HS-5 (cell line): ENCODE data around the gene VPS4A.
"Not testable (repeated sequence)": the region's sequence is repeated elsewhere in the genome, so short reads cannot be mapped to it uniquely, and the experiment has no call there.

Experiments used
- DNase-seq: peaks from one replicate; pipeline ENCODE4 v3.0.0-alpha.2; 2012; ENCODE audit warnings: low read depth

Gene VPS4A

DNA sequence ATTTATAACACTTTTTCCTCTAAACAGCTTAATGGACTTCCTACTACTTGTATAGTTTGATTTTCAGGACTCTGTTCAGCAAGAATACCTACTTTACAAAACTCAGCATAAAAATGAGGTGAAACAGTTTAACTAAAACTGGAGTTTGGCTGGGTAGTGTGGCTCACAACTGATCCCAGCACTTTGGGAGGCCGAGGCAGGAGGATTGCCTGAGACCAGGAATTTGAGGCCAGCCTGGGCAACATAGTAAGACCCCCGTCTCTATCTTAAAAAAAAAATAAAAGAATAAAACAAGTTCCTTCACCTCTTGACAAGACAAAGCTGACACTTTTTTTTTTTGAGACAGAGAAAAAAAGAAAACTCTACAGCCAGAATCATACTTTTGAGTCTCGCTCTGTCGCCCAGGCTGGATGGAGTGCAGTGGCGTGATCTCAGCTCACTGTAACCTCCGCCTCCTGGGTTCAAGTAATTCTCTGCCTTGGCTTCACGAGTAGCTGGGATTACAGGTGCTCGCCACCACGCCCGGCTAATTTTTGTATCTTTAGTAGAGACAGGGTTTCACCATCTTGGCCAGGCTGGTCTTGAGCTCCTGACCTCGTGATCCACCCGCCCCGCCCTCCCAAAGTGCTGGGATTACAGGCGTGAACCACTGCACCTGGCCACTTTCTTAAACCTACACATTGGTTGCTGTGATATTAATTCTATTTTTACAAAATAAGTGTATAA, 16.6 kb downstream of the VPS4A start:
- no peak for DNase-seq

DNA sequence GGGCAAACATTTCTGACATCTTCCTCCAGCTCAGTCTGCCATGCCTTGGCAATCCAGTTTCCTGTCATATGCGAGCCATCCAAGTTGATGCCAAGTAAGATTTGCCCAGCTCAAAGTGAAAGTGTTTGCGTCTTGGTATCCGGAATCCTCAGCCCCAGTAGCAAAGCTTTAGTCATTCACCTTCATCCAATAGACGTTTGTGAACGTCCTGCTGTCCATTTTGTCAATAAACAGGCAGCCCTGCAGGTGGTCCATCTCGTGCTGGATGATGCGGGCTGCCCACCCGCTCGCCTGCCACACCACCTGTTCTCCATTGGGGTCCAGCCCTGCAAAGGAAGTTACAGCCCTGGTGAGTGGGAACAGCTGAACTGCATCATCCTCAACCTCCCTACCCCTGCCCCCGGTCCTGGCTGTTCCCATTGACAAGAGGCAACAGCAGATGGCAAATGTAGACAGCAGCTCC, 17.7 kb downstream of the VPS4A start:
- DNase-seq = no peak

DNA sequence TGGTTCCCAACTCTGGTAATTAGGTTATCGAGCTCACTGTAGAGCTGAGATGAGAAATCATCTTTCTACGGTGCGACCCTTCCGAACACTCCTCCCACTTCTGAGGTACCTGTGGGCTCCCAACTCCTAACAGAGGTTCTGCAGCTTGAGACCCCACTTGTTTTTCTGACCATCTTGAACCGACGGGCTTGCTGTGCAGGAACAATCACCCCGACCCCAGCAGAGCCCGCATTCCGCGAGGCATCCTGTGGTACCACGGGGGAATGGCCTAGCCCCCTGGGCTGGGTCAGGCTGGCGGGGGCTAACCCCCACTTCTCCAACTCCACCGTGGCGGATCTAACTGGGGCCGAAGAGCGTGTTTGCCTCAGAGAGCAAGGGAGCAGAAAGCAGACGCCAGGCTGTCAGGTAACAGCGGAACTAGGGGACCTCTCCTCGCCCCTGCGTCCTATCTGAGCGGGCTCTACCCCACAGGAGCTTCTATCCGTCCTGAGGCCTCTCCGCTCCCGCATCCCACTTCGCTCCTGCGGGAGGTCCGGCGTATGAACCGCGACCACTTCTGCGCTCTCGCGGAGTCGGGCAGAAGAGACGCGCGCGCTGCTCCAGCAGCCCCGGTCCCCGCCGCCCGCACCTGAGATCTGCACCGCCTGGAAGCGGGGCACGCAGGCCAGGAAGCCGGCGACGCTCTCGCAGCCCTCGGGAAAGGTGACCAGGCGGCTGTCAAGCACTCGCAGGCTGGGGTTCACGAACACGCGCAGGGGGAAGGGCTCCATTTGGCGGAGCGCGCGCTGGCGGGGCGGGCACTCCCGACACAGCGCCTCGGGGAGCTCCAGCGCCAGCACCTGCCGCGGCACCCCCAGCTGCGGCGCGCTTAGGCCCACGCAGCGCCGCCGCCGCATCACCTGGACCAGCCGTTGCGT, 18.5 kb downstream of the VPS4A start:
- DNase-seq = no peak

DNA sequence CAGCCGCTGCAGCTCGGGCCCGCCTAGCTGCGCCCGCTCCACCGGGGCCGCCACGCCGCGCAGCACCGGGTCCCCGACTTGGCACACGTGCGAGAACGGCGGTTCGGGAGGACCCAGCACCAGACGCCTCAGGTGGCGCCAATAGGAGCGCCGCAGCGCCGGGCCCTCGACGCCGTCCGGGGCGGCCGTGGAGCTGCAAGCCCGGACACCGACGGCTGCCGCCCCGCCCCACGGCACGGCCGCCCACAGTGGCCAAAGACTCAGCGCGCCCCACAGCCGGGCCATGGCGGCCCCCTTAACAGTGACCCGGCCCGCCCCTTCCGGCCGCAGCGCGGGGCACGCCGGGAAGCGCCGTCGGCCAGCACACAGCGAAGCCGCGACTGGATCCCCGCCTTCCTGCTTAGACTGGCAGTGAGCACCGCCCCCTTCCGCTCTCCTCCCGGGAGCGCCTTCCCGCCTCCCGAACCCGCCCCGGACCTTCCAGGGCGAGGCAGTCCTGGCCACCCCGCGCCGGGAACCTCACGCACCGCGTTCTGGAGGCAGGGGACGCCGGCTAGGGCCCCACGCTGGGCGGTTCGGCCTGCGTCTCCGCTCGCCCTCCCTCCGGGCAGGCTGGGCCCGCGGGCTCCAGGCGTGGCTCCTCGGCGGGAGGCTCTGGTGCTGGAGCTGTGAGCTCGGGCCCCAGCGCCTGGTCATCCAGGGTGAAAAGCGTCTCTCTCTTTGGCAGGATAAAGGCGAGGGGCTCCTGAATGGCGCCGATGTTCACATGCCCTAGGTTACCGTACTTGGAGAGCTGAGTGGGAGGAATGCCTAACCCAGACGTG, 19.3 kb downstream of the VPS4A start, which contains the start of gene PDF:
TSS of gene PDF (minus strand) at position 303 of the 824 bp plus-strand sequence. CDS start at position 285, 18 bp downstream.
- peak; percentile 63 for DNase-seq

DNA sequence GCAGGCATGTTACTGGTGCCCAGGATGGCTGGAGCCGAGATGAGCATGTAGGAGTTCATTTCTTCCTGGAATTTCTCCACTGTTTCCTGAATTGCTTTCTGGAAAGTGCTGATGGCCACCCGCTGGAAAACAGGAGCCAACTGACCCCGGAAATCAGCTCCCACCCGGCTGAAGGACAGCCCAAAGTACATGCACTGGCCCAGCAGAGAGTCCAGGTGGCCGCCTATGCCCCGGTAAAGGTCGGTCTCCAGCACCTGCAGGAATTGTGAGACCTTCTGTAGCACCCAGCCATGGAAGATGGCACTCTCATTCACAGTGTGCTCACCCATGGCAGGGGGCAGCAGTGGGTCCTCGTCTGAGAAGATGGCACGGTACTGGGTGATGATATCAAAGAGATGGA, 23.5 kb downstream of the VPS4A start:
- no peak for DNase-seq

DNA sequence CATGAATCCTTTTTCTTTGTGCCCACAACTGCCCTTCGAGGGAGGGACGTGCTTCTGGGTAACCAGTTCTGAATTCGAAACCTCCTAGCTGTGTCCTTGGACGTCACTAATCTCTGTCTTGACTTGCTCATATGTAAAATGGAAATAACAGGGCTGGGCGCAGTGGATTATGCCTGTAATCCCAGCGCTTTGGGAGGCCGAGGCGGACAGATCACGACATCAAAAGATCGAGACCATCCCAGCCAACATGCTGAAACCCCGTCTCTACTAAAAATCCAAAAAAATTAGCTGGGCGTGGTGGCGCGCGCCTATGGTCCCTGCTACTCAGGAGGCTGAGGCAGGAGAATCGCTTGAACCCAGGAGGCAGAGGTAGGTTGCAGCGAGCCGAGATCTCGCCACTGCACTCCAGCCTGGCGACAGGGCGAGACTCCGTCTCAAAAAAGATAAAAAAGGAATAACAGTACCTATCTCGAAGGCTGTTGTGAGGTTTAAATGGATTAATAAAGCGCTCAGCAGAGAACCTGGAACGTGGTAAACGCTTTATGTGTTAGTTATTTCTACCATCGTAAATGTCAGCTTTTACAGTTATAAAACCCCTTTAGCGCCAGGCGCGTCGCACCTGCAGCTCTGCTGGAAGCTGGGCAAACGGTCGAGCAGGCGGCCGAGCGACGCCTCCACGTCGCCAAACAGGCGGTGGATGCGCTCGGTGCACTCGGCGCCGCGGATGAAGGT, 27.6 kb downstream of the VPS4A start:
- DNase-seq = no peak

DNA sequence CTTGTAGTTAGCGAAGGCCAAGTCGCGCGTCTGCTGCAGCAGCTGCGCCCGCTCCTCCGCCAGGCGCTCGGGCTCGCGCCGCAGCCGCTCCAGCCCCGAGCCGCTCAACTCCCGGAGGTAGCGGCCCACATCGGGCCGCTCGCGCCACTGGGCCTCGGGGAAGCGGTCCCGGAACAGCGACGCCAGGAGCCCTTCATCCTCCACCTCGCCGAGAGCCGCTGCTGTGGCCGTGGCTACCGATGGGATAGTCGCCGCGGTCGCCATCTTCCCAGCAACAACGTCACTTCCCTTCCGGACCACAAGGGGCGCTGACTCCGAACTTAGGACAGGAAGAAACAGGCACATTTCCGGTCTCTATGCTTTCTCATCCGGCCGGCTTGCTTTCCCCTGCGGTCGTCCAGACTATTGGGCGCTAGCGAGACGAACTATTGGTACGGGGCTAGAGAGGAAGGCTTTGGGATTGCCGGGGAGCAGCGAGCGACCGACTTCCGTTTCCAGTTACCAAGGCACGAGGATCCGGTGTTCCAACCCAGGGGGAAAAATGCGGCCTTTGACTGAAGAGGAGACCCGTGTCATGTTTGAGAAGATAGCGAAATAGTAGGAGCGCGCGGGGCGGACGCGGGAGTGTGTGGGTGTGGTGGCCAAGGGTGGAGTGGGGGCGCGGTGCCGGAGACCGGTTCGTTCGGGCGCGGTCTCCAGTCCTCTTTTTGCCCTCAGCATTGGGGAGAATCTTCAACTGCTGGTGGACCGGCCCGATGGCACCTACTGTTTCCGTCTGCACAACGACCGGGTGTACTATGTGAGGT, 28.3 kb downstream of the VPS4A start, which contains the start of the genes COG8 and NIP7:
TSS of gene COG8 (minus strand) at position 276 of the 806 bp plus-strand sequence. CDS start at position 264, 12 bp downstream.
TSS of gene NIP7 (plus strand) at position 484 of the 806 bp plus-strand sequence. CDS start at position 542, 58 bp downstream.
- DNase-seq = peak; percentile 94

DNA sequence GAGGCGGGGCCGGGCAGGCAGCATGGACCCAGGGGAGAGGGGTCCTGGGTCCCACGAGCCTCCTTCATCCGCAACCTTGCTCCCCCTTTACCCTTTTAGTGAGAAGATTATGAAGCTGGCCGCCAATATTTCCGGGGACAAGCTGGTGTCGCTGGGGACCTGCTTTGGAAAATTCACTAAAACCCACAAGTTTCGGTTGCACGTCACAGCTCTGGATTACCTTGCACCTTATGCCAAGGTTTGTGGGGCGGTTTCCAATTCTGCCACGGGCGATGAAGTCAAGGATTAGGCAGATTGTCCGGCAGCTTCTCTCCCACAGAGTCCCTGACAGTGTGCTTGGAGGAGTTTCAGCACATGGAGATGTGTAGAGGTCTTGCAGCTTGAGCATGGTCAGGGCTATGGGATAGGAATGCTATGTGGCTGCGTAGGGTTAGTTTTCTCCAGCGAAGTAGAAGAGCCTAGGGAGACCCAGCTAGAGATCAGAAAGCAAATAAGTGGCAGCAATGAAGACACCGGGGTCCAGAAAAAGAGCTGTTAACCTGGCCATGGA, 29.0 kb downstream of the VPS4A start:
- no peak for DNase-seq

DNA sequence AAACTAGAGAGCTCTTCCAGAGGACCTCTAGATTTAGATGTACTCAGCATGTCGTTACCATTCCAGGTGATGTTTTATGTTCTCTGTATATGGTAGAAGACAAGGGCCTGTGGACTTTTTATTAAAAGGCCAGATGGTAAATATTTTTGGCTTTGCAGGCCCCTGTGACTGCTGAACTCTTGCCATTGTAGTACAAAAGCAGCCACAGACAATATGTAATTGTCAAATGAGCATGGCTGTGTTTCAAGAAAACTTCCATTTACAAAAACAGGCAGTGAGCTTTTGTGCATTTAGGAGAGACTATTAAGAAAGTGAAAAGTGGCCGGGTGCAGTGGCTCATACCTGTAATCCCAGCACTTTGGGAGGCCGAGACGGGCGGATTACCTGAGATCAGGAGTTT, 33.0 kb downstream of the VPS4A start:
- DNase-seq = no peak

DNA sequence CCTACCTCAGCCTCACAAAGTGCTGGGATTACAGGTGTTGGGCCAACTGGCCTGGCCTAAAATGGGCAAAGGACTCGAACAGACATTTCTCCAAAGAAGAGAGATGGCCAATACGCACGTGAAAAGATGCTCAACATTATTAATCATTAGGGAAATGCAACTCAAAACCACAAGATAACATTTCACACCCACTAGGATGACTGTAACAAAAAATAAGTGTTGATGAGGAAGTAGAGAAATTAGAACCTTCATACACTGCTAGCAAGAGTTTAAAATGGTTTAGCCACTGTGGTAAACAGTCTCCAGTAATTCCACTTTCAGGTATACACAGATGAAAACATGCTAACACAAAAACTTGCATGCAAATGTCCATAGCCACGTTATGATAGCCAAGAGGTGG, 34.8 kb downstream of the VPS4A start:
- DNase-seq = no peak

DNA sequence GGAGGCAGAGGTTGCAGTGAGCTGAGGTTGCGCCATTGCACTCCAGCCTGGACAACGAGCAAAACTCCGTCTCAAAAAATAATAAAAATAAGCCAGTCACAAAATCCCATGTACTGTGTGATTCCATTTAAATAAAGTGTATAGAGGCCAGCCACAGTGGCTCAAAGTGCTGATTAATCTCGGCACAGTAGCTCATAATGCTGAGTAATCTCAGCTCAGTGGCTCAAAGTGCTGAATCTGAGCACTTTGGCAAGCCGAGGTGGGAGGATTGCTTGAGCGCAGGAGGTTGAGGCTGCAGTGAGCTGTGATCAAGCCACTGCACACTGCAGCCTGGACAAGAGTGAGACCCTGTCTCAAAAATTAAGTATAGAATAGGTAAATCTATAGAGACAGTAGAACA, 35.5 kb downstream of the VPS4A start:
- DNase-seq = no peak

DNA sequence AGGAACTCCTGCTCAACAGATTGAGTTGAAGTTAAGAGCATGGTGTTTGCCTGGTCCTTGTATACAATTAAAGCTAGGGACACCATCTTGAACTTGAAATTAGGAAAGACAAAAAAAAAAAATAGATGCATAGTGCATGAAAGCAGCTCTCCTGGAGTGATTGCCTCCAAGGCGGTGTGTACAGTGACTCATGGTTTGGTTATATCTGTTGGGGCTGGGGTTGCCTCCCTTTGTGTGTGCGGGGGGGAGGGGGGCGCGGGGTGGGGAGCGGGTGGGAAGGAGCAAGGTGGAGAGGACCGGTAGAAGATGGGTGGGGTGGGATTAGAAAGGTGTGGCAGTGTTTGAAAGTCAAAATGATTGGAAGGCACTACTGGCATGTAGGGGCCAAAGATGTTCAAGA, 37.1 kb downstream of the VPS4A start:
- DNase-seq = no peak

DNA sequence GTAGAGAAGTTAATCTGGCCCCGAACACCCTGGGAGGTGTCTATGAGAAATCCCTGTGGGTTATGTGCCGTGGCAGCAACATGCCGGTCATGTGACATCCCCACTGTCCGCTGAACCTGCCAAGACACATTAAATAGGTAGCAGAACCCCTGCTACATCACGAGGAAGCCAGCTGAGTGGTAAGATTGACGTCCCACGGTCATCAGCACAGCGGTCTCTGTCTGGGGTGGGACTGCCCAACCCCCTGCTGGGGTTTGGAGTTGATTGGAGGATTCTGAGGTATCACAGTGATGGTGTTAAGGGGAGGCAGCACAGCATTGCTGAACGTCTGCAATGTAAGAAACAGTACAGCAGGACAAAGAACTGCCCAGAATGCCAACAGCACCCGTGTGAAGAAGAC, 38.4 kb downstream of the VPS4A start:
- DNase-seq = no peak

DNA sequence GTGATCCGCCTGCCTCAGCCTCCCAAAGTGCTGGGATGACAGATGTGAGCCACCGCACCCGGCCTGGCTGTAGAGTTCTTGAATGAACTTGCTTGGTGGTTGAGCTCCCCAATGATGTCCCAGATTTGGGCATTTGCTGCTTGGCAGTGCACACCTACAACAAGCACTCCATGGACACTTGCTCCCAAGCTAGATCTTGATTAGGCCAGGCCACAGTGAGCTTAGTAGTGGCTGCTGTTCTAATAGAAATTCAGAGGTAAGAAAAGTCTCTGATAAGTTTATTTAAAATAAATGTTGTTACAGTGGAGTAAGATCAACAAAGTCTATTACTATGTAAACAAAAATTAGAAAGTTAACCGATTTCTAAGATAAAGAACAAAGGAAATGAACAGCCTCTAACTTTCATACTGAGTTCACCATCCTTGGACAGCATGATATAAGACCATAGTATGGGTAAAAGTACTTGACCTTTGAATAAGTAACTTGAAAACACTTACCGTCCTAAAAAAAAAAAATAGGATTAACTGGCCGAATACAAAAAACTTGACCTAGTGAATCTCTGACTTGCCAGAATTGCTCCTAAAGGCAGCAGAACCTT, 39.5 kb downstream of the VPS4A start:
- no peak for DNase-seq

DNA sequence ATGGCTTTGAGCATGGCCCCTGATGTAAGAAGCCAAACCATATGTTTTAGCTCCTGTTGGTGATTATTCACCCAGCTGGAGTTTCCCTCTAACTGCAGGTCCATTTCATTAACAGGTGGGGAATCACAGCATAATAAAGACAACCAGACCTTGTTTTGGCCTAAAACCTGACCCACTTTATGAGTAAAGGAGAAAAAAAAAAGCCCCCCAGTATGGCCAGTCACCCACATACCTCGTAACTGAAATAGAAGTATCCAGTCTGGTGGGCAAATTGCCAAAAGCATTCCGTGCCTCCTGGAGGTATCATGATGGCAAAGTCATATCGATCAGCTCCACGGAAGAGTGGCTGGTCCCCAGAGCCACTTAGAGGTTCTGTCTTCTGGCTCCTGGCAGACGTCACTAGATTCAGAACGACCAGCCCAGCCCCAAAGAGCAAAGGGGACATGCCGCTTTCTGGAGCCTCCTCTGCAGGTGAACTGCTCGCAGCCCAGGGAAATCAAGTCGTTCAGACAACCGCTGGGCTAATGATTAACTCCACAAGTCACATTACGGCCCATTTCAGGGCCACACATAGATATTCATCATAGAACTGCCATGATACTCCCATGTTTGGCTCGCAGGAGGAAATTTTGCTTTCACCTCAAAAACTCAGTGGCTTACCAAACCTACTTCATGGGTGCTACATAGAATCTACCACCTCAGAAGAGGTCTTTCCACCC, 40.3 kb downstream of the VPS4A start, which contains the start of gene TMED6:
TSS of gene TMED6 (minus strand) at position 478 of the 719 bp plus-strand sequence. CDS start at position 445, 33 bp downstream.
- no peak for DNase-seq

DNA sequence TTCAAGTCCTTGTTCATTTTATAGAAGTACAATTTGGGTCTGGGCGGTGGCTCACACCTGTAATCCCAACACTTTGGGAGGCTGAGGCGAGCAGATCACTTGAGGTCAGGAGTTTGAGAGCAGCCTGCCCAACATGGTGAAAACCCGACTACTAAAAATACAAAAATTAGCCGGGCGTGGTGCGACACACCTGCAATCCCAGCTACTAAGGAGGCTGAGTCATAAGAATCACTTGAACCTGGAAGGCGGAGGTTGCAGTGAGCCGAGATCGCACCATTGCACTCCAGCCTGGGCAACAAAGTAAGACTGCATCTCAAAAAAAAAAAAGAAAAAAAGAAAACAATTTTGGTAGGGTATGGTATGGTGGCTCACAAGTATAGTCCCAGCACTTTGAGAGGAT, 48.9 kb downstream of the VPS4A start:
- DNase-seq = not testable (repeated sequence)

DNA sequence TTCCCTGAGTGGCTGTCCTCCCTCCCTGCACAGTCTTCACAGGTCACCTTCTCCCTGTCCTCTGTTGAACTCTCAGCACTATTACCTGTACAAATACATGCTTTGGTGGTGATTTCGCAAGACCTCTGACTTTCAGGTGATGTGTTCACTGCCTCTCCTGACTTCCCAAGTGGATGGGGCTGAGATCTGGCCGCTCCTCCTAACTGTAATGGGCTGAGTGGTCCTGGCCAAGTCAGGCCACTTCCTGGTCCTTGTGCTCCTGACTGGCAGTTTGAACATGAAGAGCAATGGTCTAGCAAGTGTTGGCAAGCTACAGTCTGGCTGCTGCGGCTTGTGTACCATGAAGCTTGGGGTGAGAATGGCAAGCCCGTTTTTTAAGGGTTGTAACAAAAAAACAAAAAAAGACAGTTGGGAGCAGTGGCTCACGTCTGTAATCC, 52.1 kb downstream of the VPS4A start:
- no peak for DNase-seq

DNA sequence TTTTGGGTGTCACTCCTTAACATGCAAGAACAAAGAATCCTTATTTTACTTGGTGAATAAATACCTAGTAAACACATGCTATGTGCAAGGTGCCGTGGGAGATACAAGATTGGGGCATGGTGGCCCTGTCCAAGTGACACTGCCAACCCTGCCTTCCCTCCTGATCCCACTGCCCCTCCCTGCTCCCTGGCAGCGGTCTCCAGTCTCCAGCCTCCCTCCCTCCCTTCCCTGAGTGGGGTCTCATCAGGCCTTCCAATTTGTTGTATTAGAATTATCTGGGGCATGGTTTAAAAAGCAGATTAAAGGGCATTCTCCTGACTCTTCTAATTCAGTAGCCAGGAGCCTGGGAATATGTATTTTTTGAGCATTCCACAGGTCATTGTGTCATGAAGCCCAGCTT, 52.9 kb downstream of the VPS4A start:
- DNase-seq = no peak

DNA sequence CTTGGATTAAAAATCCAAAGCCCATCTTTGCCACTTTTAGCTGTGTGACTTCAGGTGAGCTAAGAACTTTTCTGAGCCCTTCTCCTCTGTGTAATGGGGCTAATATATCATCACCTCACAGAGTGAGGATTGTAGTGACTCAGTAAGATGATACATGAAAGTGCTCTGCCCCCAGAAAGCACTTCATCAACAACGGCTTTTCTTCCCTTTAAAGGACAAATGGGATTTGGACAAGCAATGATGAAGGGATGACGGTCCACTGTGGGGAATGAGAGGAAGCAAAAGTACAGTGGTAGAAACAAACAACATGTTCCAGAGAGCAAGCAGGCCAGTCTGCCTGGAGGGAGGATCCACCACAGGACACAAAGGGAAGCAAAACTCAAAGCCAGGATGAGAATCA, 54.8 kb downstream of the VPS4A start:
- DNase-seq = no peak
